Astrocyte of the cerebellum (primary cell): ENCODE data around the gene CES2.
"Not testable (repeated sequence)": the region's sequence is repeated elsewhere in the genome, so short reads cannot be mapped to it uniquely, and the experiment has no call there.

Source experiments
- DNase-seq: peaks from one replicate; pipeline ENCODE4 v3.0.0-alpha.2; 2011; ENCODE audit warnings: low read depth
- H3K4me3 ChIP-seq: 2 replicates; pipeline ENCODE4 v1.5.1; 2011; ENCODE audit warnings: mild to moderate bottlenecking, low read depth, low read length, moderate library complexity
- CTCF ChIP-seq: IDR thresholded peaks from 2 replicates; pipeline ENCODE4 v1.5.1; 2012; ENCODE audit warnings: low read length, low read depth, moderate library complexity, mild to moderate bottlenecking; ENCODE audit errors: missing control alignments
- in situ Hi-C: cut with HindIII; loops from 2 replicates; pipeline ENCODE4 v1.10.0; 2017; ENCODE audit warnings: low sequenced_read_pairs

The CES2 gene

GRCh38 chr16:66895999-66896398 is 39.3 kb upstream of the CES2 start:
- H3K4me3 ChIP-seq, result no peak overlapping the region
- in situ Hi-C loops, result no loop called here
- TF ChIP-seq CTCF, result no peak
- no peak for DNase-seq

GRCh38 chr16:66896682-66897081 is 38.6 kb upstream of the CES2 start:
- DNase-seq, H3K4me3 ChIP-seq, in situ Hi-C loops: not testable (repeated sequence)

- no peak for DNase-seq
- H3K4me3 ChIP-seq, result no peak overlapping the region
- in situ Hi-C loops, result no loop called here
- TF ChIP-seq CTCF, result no peak
Measured at GRCh38 chr16:66898207-66898606, 37.1 kb upstream of the CES2 start.

GRCh38 chr16:66898933-66899309 is 36.4 kb upstream of the CES2 start:
- no peak for DNase-seq
- no peak for TF ChIP-seq CTCF
- in situ Hi-C loops, result no loop called here

GRCh38 chr16:66899310-66899944 is 35.9 kb upstream of the CES2 start:
- no peak overlapping the region for H3K4me3 ChIP-seq
- no peak for TF ChIP-seq CTCF
- in situ Hi-C loops, result no loop called here
- no peak for DNase-seq

More at GRCh38 chr16:66898933-66899309, 36.4 kb upstream of the CES2 start:
- no peak overlapping the region for H3K4me3 ChIP-seq

GRCh38 chr16:66899945-66900710 is 35.2 kb upstream of the CES2 start:
- in situ Hi-C loops, result no loop called here
- no peak for DNase-seq
- TF ChIP-seq CTCF, result no peak
- no peak overlapping the region for H3K4me3 ChIP-seq

GRCh38 chr16:66900721-66901441 is 34.4 kb upstream of the CES2 start:
- DNase-seq, result no peak
- no peak for TF ChIP-seq CTCF
- in situ Hi-C loops, result no loop called here
- H3K4me3 ChIP-seq, result no peak overlapping the region
